Muscle layer of duodenum (tissue), 2 donors: ENCODE results near the gene TLN1.
A peak's percentile ranks its signal among the peaks of the same experiment; 100 is the strongest.

Experiments
- H3K27ac ChIP-seq: one replicate; pipeline ENCODE4 v1.7.0; 2013; ENCODE audit warnings: mild to moderate bottlenecking, low read length
- H3K27me3 ChIP-seq: one replicate; pipeline ENCODE4 v1.7.0; 2013; ENCODE audit warnings: low read depth, mild to moderate bottlenecking, control low read depth, low read length
- H3K36me3 ChIP-seq, 2 donors: one replicate each; pipeline ENCODE4 v1.7.0; 2013; ENCODE audit warnings: low read length in 2 of 2, control low read depth in 1 of 2, mild to moderate bottlenecking in 1 of 2; ENCODE audit not compliant: insufficient read depth in 2 of 2, control insufficient read depth in 1 of 2
- H3K4me1 ChIP-seq, 2 donors: one replicate each; pipeline ENCODE4 v1.7.0; 2013; ENCODE audit warnings: low read length in 2 of 2, mild to moderate bottlenecking in 2 of 2, control low read depth in 1 of 2, moderate library complexity in 1 of 2; ENCODE audit not compliant: insufficient read depth in 2 of 2, control insufficient read depth in 1 of 2
- H3K4me3 ChIP-seq, 2 donors: one replicate each; pipeline ENCODE4 v1.7.0; 2013; ENCODE audit warnings: low read length in 2 of 2, low read depth in 1 of 2, mild to moderate bottlenecking in 1 of 2
- H3K9me3 ChIP-seq, 2 donors: one replicate each; pipeline ENCODE4 v1.7.0; 2013; ENCODE audit warnings: low read length in 2 of 2, control low read depth in 1 of 2, mild to moderate bottlenecking in 1 of 2; ENCODE audit not compliant: control insufficient read depth in 1 of 2
- donor health status: healthy.

TLN1 gene, protein sequence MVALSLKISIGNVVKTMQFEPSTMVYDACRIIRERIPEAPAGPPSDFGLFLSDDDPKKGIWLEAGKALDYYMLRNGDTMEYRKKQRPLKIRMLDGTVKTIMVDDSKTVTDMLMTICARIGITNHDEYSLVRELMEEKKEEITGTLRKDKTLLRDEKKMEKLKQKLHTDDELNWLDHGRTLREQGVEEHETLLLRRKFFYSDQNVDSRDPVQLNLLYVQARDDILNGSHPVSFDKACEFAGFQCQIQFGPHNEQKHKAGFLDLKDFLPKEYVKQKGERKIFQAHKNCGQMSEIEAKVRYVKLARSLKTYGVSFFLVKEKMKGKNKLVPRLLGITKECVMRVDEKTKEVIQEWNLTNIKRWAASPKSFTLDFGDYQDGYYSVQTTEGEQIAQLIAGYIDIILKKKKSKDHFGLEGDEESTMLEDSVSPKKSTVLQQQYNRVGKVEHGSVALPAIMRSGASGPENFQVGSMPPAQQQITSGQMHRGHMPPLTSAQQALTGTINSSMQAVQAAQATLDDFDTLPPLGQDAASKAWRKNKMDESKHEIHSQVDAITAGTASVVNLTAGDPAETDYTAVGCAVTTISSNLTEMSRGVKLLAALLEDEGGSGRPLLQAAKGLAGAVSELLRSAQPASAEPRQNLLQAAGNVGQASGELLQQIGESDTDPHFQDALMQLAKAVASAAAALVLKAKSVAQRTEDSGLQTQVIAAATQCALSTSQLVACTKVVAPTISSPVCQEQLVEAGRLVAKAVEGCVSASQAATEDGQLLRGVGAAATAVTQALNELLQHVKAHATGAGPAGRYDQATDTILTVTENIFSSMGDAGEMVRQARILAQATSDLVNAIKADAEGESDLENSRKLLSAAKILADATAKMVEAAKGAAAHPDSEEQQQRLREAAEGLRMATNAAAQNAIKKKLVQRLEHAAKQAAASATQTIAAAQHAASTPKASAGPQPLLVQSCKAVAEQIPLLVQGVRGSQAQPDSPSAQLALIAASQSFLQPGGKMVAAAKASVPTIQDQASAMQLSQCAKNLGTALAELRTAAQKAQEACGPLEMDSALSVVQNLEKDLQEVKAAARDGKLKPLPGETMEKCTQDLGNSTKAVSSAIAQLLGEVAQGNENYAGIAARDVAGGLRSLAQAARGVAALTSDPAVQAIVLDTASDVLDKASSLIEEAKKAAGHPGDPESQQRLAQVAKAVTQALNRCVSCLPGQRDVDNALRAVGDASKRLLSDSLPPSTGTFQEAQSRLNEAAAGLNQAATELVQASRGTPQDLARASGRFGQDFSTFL (N-terminal part only)

DNA sequence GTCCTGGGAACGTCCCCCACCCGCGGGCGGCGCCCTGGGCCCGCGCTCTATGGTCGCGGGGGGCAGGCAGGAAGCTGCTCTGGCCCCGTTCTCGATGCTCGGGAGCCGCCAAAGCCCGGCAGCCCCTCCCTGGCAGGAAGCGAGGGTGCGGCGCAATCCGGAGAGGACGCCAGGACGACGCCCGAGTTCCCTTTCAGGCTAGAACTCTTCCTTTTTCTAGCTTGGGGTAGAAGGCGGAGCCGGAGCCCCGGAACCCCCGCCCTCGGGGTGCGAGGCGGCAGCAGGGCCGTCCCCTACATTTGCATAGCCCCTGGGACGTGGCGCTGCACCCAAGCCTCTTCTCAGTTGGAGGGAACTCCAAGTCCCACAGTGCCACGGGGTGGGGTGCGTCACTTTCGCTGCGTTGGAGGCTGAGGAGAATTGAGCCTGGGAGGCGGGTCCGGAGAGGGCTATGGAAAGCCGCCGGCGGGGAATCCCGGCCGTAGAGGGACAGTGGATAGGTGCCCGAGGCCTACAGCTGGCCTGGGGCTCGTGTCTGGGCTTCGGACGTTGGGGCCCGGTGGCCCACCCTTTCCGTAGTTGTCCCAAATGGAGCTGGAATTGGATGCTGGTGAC is at the start of gene TLN1, which contains the start of gene CREB3:
TLN1 (minus strand) TSS at position 11 of the 615 bp plus-strand sequence. CDS start 6,501 bp downstream, outside the sequence.
CREB3 (plus strand) TSS at position 482 of the 615 bp plus-strand sequence; CDS start at position 589, 107 bp downstream.
- Histone ChIP-seq H3K27me3 (no peaks in the 10 kb centered on the region), H3K4me1 (peaks cover 34 to 52% of the 10 kb centered on the region in 2 donors), H3K27ac (peak within 1 kb of the TSS; percentile 97), H3K36me3 (peaks cover 28% of the 10 kb centered on the region in 2 donors), H3K4me3 (peak within 1 kb of the TSS; percentile 77 to 90), H3K9me3 (no peaks in the 10 kb centered on the region)

DNA sequence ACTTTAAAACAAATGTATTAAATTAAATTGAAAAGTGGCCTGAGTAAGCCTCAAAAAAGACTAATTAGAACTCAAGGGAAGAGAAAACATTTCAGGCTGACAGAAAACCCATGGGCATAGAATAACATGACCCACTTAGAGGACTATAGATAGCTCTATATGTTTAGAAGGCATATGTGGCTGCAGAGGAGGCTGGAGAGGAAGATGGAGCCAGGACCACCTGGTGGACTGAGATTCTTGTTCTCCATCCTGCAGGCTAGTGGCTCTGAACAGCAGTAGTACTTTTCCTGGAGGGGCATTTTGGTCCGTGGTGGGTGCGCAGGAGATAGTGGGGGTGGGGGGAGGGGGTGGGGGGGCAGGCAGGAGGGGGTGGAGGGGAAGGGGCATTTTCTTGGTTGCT is 49.1 kb upstream of the TLN1 start:
- Histone ChIP-seq H3K4me1 (no peaks in the 10 kb centered on the region), H3K36me3 (no peaks in the 10 kb centered on the region), H3K4me3 (no peak overlapping the region), H3K9me3 (no peaks in the 10 kb centered on the region), H3K27me3 (no peaks in the 10 kb centered on the region), H3K27ac (no peak overlapping the region)

DNA sequence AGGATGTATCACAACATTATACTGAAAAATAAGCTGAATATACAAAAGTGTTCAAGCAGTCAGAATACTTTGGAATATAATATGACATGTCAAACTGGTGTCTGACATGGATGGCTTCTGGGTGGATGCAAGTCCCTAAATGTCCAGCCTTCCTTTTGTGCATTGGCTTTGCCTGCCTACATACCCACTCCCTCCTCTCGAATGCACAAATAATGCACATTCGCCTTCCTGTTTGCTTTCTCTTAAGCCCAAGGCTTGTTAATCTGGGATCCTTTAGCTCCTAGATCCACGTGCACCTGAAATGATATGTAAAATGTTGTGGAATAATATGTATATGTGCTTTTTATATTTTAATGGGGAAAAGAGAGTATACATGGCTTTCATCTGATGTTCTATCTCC is 46.5 kb upstream of the TLN1 start:
- no peaks in the 10 kb centered on the region for H3K9me3 ChIP-seq
- no peaks in the 10 kb centered on the region for H3K36me3 ChIP-seq
- no peaks in the 10 kb centered on the region for H3K27me3 ChIP-seq
- no peak overlapping the region for H3K27ac ChIP-seq
- no peak overlapping the region for H3K4me3 ChIP-seq
- no peaks in the 10 kb centered on the region for H3K4me1 ChIP-seq

DNA sequence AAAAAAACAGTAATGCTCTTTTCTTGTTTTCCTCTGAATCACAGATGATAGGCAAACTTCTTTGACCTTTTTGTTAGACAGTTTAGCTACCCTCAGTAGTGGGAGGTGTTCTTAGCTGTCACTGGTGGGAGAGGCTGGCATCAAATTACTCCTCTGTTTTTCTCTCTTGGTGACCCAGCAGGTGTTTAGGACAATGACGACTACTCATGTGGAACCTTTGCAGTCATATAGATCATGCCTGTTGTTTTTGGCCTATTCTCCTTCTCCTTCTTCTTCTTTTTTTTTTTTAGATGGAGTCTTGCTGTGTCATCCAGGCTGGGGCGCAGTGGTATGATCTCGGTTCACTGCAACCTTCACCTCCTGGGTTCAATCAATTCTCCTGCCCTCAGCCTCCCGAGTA is 44.0 kb upstream of the TLN1 start:
- H3K9me3 ChIP-seq: no peaks in the 10 kb centered on the region
- H3K27ac ChIP-seq: no peak overlapping the region
- H3K4me3 ChIP-seq: no peak overlapping the region
- H3K4me1 ChIP-seq: peaks cover 8 to 11% of the 10 kb centered on the region in 2 donors
- H3K27me3 ChIP-seq: no peaks in the 10 kb centered on the region
- H3K36me3 ChIP-seq: no peaks in the 10 kb centered on the region

DNA sequence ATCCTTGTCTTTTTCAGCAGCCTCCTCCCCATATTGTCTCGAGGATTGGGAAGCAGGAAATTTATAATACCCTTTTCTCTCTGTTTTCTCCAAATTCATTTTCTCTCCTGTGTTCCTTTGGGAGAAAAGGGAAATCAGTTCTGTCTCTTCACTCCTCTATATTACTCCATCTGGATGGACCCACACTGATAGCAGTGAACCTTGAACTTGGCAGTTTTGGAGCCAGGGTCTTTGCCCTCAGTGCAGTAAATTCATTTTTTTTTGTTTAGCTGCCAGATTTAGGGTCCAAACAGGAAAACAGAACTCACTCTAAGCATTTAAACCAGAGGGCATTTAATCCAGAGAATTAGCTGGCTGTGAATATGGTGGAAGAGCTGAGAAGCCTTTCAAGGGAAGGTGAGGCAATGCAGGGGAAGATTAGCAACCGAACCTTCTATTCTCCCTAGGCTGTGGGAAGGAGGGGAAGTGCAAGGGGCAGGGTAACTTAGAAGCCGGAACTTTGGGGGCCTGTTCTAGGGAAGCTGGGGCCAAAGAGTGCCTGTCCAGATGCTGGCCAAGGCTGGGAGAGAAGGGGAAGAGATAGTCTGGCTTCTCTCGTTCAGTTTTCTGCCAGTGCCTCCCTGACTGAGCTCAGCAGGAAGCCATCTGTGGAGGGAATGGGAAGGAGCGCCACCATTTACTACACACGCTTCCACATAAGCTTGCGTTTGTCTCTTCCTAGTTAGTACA is 43.1 kb upstream of the TLN1 start:
- no peaks in the 10 kb centered on the region for H3K9me3 ChIP-seq
- no peaks in the 10 kb centered on the region for H3K36me3 ChIP-seq
- H3K4me1 ChIP-seq: peaks cover 14 to 20% of the 10 kb centered on the region in 2 donors
- H3K4me3 ChIP-seq: no peak overlapping the region
- no peak overlapping the region for H3K27ac ChIP-seq
- no peaks in the 10 kb centered on the region for H3K27me3 ChIP-seq

DNA sequence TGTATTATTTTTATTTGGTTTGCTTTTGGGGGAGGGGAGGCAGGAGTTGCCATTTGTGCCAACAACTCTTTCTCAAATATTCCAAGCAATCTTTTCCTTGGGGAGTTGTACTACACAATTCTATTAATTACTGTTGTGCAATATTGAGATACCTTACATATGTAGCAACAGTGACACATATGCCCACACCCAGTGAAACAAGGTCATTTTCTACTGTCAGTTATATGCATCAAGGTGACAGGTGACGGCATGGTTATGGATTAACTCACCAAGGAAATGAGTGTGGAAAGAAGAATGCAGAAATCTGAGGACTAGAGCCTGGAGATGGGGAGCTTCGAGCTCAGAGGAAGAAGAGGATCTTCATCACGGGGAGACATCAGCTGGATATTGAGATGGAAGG is 39.9 kb upstream of the TLN1 start:
- Histone ChIP-seq H3K27ac (no peak overlapping the region), H3K4me3 (no peak overlapping the region), H3K4me1 (peaks cover 14 to 20% of the 10 kb centered on the region in 2 donors), H3K36me3 (no peaks in the 10 kb centered on the region), H3K27me3 (no peaks in the 10 kb centered on the region), H3K9me3 (no peaks in the 10 kb centered on the region)

DNA sequence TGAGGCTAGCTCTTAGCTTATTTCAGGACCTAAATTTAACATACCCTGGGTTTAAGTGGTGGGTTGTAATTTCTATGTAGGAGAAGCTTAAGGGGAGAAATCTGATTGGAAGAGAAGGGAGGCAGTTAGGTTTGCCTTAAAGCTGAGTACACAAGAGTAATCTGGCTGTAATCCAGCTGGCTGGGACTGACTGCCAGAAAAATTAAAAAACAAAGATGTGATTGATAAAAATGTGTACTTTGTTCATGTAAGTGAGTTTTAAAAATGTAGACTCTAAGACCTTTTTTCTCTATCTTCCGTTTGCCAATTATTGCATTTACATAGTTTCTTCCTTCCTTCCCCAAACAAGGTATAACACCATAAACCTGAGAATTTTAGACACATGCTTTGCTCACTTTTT is 39.5 kb upstream of the TLN1 start:
- H3K36me3 ChIP-seq: no peaks in the 10 kb centered on the region
- no peaks in the 10 kb centered on the region for H3K27me3 ChIP-seq
- H3K9me3 ChIP-seq: no peaks in the 10 kb centered on the region
- H3K4me1 ChIP-seq: peaks cover 14 to 20% of the 10 kb centered on the region in 2 donors
- H3K27ac ChIP-seq: peak overlapping the region; percentile 21
- no peak overlapping the region for H3K4me3 ChIP-seq

DNA sequence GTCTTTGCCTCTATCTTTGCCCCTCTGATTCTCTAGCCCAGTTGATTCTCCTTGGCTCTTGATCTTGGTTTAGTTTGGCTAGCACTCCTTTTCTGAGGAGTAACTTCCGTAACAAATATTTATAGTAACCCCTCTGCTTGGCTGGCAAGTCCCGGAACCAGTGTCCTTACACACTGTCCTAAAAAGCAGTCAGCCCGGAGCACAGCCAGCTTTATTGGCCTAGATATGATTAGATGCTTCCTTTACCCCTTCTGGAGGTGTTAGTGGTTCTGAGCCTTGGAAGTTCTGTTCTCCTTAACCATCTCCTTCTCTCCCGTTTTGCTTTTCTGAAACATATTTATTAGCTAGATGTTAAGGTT is 39.1 kb upstream of the TLN1 start:
- H3K36me3 ChIP-seq: no peaks in the 10 kb centered on the region
- no peak overlapping the region for H3K4me3 ChIP-seq
- peak overlapping the region; percentile 21 for H3K27ac ChIP-seq
- H3K27me3 ChIP-seq: no peaks in the 10 kb centered on the region
- H3K9me3 ChIP-seq: no peaks in the 10 kb centered on the region
- peaks cover 14 to 20% of the 10 kb centered on the region in 2 donors for H3K4me1 ChIP-seq

DNA sequence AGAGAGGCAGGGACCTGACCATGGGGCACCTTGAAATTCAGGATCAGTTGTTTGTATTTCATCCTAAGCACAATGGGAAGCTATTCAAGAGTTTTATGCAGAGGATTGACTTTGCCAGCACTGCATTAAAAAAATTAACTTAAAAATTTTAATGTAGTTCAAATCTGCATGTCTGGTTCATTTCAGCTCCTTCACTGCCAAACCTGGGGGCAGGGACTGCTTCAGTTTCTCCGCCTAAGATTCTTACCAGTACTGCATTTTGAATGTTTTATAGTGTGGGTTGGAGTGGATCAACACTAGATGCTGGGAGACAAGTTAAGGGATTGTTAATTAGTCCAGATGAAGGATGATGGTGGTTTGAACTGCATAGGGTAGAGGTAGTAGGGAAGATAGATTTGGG is 37.8 kb upstream of the TLN1 start:
- Histone ChIP-seq H3K4me3 (no peak overlapping the region), H3K4me1 (peaks cover 14 to 20% of the 10 kb centered on the region in 2 donors), H3K27me3 (no peaks in the 10 kb centered on the region), H3K27ac (no peak overlapping the region), H3K36me3 (no peaks in the 10 kb centered on the region), H3K9me3 (no peaks in the 10 kb centered on the region)

DNA sequence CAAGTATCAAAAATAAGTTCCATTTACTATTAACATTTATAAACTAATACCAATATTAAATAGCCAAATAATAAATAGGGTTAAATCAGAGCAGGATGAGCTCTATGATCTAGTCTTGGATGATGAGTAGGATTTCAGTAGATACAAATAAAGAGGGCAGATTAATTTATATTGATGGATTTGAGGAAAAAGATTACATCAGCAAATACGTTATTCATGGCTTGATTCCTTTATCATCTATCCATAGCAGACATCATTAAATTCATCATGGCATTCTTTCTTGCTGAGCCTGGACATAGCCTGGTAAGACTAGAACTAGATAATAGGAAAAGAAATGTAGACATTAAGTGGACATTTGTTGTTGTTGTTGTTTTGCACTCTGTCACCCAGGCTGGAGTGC is 35.5 kb upstream of the TLN1 start:
- Histone ChIP-seq H3K4me3 (no peak overlapping the region), H3K4me1 (peaks cover 14 to 20% of the 10 kb centered on the region in 2 donors), H3K9me3 (no peaks in the 10 kb centered on the region), H3K27ac (no peak overlapping the region), H3K36me3 (no peaks in the 10 kb centered on the region), H3K27me3 (no peaks in the 10 kb centered on the region)
